Measurements from ENCODE around the gene NCL. TPM values are rescaled to one million over a fixed set of nuclear protein-coding genes. Genes with fewer than 3 reads are reported as not detected.

Gene NCL
- total and polyA plus RNA-seq, 2 of the 13 experiments (the other 11 are each of a cell fraction or from before 2014, with no cell fraction given): 105 to 779 TPM

GRCh38 chr2:231482806-231483391, 18.6 kb upstream of the NCL start (continued):
- TF ChIP-seq ZNF800 (CRISPR knock-in tag; IDR thresholded peaks at IDR 0.05) (peak; percentile 62; the same call in 1 of the 2 replicates), SYNCRIP (IDR thresholded peaks at IDR 0.05; ENCODE audit: insufficient read depth, low read depth, low read length) (no peak), GATAD1 (CRISPR knock-in tag; IDR thresholded peaks at IDR 0.05) (0 out of 2 replicates have a peak, but pooled peaks have one; percentile 15), ZBTB39 (CRISPR knock-in tag; IDR thresholded peaks at IDR 0.05) (no peak), ZFP41 (CRISPR knock-in tag; IDR thresholded peaks at IDR 0.05; ENCODE audit: borderline replicate concordance) (no peak), ZNF318 (CRISPR knock-in tag; IDR thresholded peaks at IDR 0.05) (no peak), BRD4 (CRISPR knock-in tag; IDR thresholded peaks at IDR 0.05) (peak; percentile 84), TAF1 (CRISPR knock-in tag; IDR thresholded peaks at IDR 0.05) (peak; percentile 51; the same call in 1 of the 2 replicates), ZNF558 (CRISPR knock-in tag; IDR thresholded peaks at IDR 0.05; ENCODE audit: borderline replicate concordance) (no peak)

Data from HepG2 (cell line).